Measurements from ENCODE around the gene CAB39L. TPM values are rescaled to one million over a fixed set of nuclear protein-coding genes. Genes with fewer than 3 reads are reported as not detected.
"Not testable (repeated sequence)": the region's sequence is repeated elsewhere in the genome, so short reads cannot be mapped to it uniquely, and the experiment has no call there.

CAB39L gene
- total RNA-seq, 1 donor from 2014 or later = 3.4 TPM

DNA sequence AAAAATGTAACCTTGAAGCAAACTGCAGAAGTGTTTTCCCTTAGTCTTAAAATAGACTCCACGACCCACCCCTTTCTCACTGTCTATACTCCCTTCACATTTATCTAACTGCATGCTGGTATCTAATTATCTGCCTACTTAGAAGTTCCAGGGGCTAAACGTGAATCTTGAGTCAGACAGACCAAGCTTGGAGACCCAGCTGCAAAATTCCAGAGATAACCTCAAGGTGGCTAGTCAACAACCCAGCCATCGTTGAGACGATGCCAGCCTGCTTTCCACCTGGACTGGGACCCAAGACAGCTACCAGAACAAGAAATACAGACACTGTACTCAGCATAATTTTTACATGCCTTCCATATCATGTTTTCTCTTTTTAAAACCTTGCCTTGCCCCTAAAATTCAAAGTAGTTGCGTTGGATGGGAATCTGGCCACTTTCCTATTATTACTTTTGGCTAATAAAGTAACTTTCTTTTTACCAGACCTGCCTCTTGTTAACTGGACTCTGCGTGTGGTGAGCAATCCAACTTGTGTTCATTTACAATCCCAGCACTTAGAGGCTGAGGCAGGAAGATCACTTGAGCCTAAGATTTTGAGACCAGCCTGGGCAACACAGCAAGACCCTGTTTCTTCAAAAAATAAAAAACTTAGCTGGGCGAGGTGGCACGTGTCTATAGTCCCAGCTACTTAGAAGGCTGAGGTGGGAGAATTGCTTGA, 113.9 kb downstream of the CAB39L start:
- ATAC-seq (ENCODE audit: low read depth) = no peak
- no peak for DNase-seq
- Mint-ChIP-seq H3K4me3 (no peak overlapping the region), H3K9me3 (no peaks in the 10 kb centered on the region), H3K4me1 (peaks cover 1% of the 10 kb centered on the region), H3K27ac (no peak overlapping the region), H3K27me3 (no peaks in the 10 kb centered on the region), H3K36me3 (ENCODE audit: low read depth) (peaks cover 6% of the 10 kb centered on the region)
- CTCF ChIA-PET = no interaction called here
- intact Hi-C loops (cut with micrococcal nuclease) = no loop called here
- no peak for TF ChIP-seq CTCF (IDR thresholded peaks at IDR 0.05)
- POLR2A ChIA-PET = interaction anchor here (0.6 kb wide), 1 partner anchor 143 kb away, joined by 5 read pairs; no protein-coding TSS in a partner anchor

GRCh38 chr13:49327145-49327544, 116.7 kb downstream of the CAB39L start:
- H3K9me3 Mint-ChIP-seq; ATAC-seq (ENCODE audit: low read depth); H3K36me3 Mint-ChIP-seq (ENCODE audit: low read depth); POLR2A ChIA-PET; intact Hi-C loops (cut with micrococcal nuclease); H3K4me3 Mint-ChIP-seq; H3K27ac Mint-ChIP-seq; H3K4me1 Mint-ChIP-seq; H3K27me3 Mint-ChIP-seq; DNase-seq; CTCF ChIA-PET: not testable (repeated sequence)

DNA sequence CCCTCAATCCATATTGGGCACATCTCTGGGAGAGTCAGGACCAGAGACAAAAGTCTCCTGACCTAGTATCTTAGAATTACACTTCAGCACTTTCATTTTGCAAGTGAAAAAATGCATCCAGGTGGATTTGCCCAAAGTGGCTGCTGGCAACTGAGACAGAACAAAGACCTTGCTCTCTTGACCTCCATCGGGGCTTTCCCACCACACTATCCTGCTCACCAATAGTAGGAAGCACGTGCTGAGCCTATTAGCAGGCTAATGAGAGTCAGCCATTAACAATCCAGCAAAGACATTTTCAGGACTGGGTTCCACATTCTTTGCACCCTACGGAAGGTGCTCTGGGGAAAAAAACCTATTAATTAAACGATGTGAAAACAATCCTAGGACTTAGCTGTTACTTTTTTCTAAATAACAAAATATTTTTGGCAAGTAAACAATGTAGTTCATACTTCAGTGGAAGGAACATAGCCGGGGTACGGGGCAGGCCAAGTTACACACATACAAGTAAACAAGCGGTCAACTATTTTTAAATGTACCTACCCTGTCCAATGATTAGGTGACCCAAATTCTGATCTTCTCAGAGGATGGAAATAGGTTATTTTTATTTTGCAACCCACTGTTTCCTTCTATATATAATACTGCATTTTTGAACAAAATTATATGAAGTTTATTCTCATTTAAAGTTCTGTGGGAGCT, 117.5 kb downstream of the CAB39L start:
- Mint-ChIP-seq H3K27ac (no peak overlapping the region), H3K27me3 (no peaks in the 10 kb centered on the region), H3K4me1 (peaks cover 2% of the 10 kb centered on the region), H3K4me3 (no peak overlapping the region), H3K36me3 (ENCODE audit: low read depth) (no peaks in the 10 kb centered on the region), H3K9me3 (no peaks in the 10 kb centered on the region)
- ATAC-seq (ENCODE audit: low read depth) (no peak), DNase-seq (no peak)
- intact Hi-C loops (cut with micrococcal nuclease) = no loop called here
- no peak for TF ChIP-seq CTCF (IDR thresholded peaks at IDR 0.05)
- POLR2A ChIA-PET = no interaction called here
- CTCF ChIA-PET = no interaction called here

GRCh38 chr13:49323344-49323743, 120.5 kb downstream of the CAB39L start:
- intact Hi-C loops (cut with micrococcal nuclease) = no loop called here
- Mint-ChIP-seq H3K36me3 (ENCODE audit: low read depth) (no peaks in the 10 kb centered on the region), H3K9me3 (no peaks in the 10 kb centered on the region), H3K4me1 (peaks cover 19% of the 10 kb centered on the region), H3K27me3 (no peaks in the 10 kb centered on the region), H3K4me3 (no peak overlapping the region), H3K27ac (no peak overlapping the region)
- ATAC-seq (ENCODE audit: low read depth) (no peak), DNase-seq (no peak)
- CTCF ChIA-PET = no interaction called here
- POLR2A ChIA-PET = no interaction called here
- TF ChIP-seq CTCF (IDR thresholded peaks at IDR 0.05) = no peak

GRCh38 chr13:49322702-49323101, 121.2 kb downstream of the CAB39L start:
- no peak for DNase-seq
- no peaks in the 10 kb centered on the region for H3K27me3 Mint-ChIP-seq
- ChIA-PET POLR2A (no interaction called here), CTCF (interaction anchor here (1.0 kb wide), 1 partner anchor 21 kb away, joined by 3 read pairs; no protein-coding TSS in a partner anchor)
- no peak for ATAC-seq (ENCODE audit: low read depth)
- H3K36me3 Mint-ChIP-seq (ENCODE audit: low read depth) = peaks cover 1% of the 10 kb centered on the region
- intact Hi-C loops (cut with micrococcal nuclease) = no loop called here
- no peak for TF ChIP-seq CTCF (IDR thresholded peaks at IDR 0.05)
- no peak overlapping the region for H3K4me3 Mint-ChIP-seq
- H3K4me1 Mint-ChIP-seq = peaks cover 19% of the 10 kb centered on the region
- H3K27ac Mint-ChIP-seq = no peak overlapping the region
- no peaks in the 10 kb centered on the region for H3K9me3 Mint-ChIP-seq

Measured in activated B cell treated with CpG ODN at 0.5 μM for 24 hours (primary cell).